Epithelial cell of alveolus of lung (primary cell): ENCODE measurements around the gene DEFB127. TPM values are rescaled to one million over a fixed set of nuclear protein-coding genes. Genes with fewer than 3 reads are reported as not detected.

Experiments
- total RNA-seq: library from RNA; depleted of rRNA; stranded (reverse); fragments of >200 nt; gene quantifications from 2 replicates; pipeline ENCODE4 v1.2.1, GENCODE V29; 2015

Gene DEFB127, protein sequence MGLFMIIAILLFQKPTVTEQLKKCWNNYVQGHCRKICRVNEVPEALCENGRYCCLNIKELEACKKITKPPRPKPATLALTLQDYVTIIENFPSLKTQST
- not detected in 2 replicates for total RNA-seq

DNA sequence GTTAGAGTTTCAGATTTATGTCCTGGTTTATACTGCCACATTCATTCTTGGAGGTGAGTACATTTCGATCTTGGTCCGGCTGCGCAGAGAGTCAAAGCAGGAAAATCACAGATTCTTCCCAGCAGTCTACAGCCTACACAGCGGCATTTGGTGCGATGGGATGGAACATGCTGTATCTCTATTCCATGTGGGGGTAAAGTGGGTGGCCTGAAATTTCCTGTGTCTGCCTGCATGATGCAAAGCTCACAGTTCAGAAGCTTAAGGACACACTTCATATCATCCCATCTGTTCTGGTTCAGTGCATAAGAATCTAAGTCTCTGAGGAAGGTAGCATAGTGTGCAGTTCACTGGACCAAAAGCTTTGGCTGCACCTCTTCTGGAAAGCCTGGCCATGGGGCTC is at the start of gene DEFB127:
Gene DEFB127 (plus strand): TSS at position 301 of the 400 bp plus-strand sequence. CDS start 91 bp downstream, at position 392.

DNA sequence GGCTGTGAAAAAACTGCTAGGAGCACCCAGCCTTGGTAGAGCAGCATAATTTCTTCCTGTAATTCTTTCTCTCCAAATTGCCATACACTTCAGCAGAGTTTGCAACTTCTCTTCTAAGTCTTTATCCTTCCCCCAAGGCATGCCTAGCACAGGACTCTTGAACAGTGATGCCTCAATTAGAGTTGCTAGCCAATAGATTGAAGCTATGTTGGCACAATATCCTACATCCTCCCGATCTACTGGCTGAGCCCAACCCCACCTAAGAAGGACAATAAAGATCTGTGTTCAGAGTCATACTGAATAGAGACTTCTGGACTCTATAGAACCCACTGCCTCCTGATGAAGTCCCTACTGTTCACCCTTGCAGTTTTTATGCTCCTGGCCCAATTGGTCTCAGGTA is 15.0 kb upstream of the DEFB127 start, which contains the start of gene DEFB126:
Gene DEFB126 (plus strand): TSS at position 301 of the 400 bp plus-strand sequence. CDS start 39 bp downstream, at position 340.

DNA sequence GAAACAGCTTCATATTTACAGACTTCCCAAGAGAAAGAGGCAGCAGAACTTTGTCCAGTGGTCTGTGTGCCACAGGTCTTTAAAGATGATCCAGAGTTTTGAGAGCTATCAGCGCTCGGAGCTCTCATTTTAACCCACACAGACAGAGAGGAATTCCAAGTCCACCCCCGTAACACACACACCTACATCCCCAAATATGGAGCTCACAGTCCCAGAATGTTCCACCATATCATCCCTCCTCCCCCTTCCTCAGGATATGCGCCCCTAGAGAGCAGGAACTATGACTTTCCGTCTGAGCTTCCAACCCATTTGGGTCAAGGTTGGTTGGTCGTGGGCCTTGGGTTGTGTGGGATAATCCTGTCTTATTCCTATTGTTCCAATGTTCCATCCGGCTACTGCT is 32.4 kb downstream of the DEFB127 start, which contains the start of gene DEFB128:
Gene DEFB128 (minus strand): TSS at position 101 of the 400 bp plus-strand sequence. CDS start 88 bp downstream, at position 13.

Other genes with a start within 250 kb of the DEFB127 start
- not detected in 2 replicates for gene DEFB125, start 69.8 kb upstream of the DEFB127 start, total RNA-seq
- gene DEFB126, start 14.9 kb upstream of the DEFB127 start, total RNA-seq = not detected in 2 replicates
- not detected in 2 replicates for gene DEFB128, start 32.3 kb downstream of the DEFB127 start, total RNA-seq
- gene DEFB129, start 69.8 kb downstream of the DEFB127 start, total RNA-seq = not detected in 2 replicates
- gene DEFB132, start 100.3 kb downstream of the DEFB127 start, total RNA-seq = not detected in 2 replicates
- 2.7 and 12.9 TPM in 2 replicates for gene C20orf96, start 133.3 kb downstream of the DEFB127 start, total RNA-seq
- gene ZCCHC3, start 140.1 kb downstream of the DEFB127 start, total RNA-seq = 17.6 and 27.9 TPM in 2 replicates
- 11.4 and 12.9 TPM in 2 replicates for gene SOX12, start 168.1 kb downstream of the DEFB127 start, total RNA-seq
- 66.2 and 69.4 TPM in 2 replicates for gene NRSN2, start 189.7 kb downstream of the DEFB127 start, total RNA-seq
- 34.2 and 202 TPM in 2 replicates for gene TRIB3, start 223.3 kb downstream of the DEFB127 start, total RNA-seq